ENCODE measurements around the gene SH3GL3. TPM values are rescaled to one million over a fixed set of nuclear protein-coding genes. Genes with fewer than 3 reads are reported as not detected.

SH3GL3 gene
- total and polyA plus RNA-seq, 2 of the 8 experiments (the other 6 are each of a cell fraction or from before 2014, with no cell fraction given) = 14.1 to 19.1 TPM

DNA sequence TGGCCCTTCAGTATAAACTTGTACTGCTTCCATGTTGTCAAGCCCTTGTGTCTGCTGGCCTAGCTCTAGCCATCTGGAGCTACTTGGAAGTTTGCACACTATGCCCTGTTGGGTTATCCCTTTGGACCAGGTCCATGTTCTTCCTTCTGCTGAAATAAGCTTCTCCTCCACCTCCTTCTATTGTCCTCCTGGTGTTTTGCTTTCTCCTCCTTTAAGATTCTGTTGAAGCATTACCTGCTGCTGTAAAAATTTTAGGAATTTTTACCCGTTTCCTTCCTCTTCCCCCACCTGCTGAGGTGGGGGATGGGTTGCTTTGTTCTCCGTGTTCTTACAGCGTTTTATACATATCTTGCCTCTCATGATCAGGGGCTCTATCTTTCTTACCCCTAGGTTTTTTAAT is 51.7 kb downstream of the SH3GL3 start (continued):
- TF ChIP-seq NANOG (IDR thresholded peaks at IDR 0.05; ENCODE audit: insufficient read depth, low read depth, low read length, poor library complexity, severe bottlenecking) (peak; percentile 35), BCL11A (IDR thresholded peaks at IDR 0.05; ENCODE audit: low read depth in 2 of 2, low read length in 2 of 2) (peak in 1 of 2 experiments; percentile 44), HDAC2 (IDR thresholded peaks at IDR 0.05; ENCODE audit: borderline replicate concordance in 1 of 2, low read depth in 2 of 2, low read length in 2 of 2) (0 out of 4 replicates have a peak, but pooled peaks of 1 of the 2 experiments have one; percentile 59), GABPA (IDR thresholded peaks at IDR 0.05; ENCODE audit: borderline replicate concordance, insufficient read depth, low read length) (no peak), SIN3A (conservative IDR thresholded peaks at IDR 0.05 in 1 of 2, IDR thresholded peaks at IDR 0.05 in 1 of 2; ENCODE audit: low read depth in 1 of 2, low read length in 2 of 2) (no peak), HDAC6 (IDR thresholded peaks at IDR 0.05; ENCODE audit: low read depth, low read length) (no peak), EZH2 (IDR thresholded peaks at IDR 0.05; ENCODE audit: low read depth, low read length, severe bottlenecking) (no peak), NRF1 (IDR thresholded peaks at IDR 0.05; ENCODE audit: low read depth, low read length) (no peak), PHF8 (conservative IDR thresholded peaks at IDR 0.05; ENCODE audit: low read depth, low read length) (no peak), CHD1 (IDR thresholded peaks at IDR 0.05; ENCODE audit: low read depth, low read length) (no peak), SRF (IDR thresholded peaks at IDR 0.05; ENCODE audit: low read depth, low read length) (no peak), POLR2A (IDR thresholded peaks at IDR 0.05; ENCODE audit: control extremely low read depth in 1 of 2, low read depth in 2 of 2, low read length in 2 of 2) (no peak), GTF2F1 (IDR thresholded peaks at IDR 0.05; ENCODE audit: borderline replicate concordance, low read depth, low read length) (no peak)

Data from H1 (cell line).